ENCODE data around the gene FNDC8. TPM values are rescaled to one million over a fixed set of nuclear protein-coding genes. Genes with fewer than 3 reads are reported as not detected.

Gene FNDC8
- polyA plus RNA-seq, 1 of the 3 experiments (the other 2 are of a cell fraction) = not detected

- H3K9me2 ChIP-seq = no peaks in the 10 kb centered on the region
- peaks cover 0 to 3% of the 10 kb centered on the region in 2 experiments; a peak in 1 of 4 replicates for H3K4me1 ChIP-seq (ENCODE audit: control insufficient read depth in 1 of 2, insufficient read depth in 2 of 2, low read depth in 1 of 2, low read length in 1 of 2)
- 97% methylated on average over 3 of the region's 3 CpGs for WGBS (ENCODE audit: low lambda C conversion rate)
- no peak overlapping the region for H2AFZ ChIP-seq (ENCODE audit: low read depth)
- no peaks in the 10 kb centered on the region for H3K27me3 ChIP-seq (ENCODE audit: insufficient read depth)
- H3K79me2 ChIP-seq (ENCODE audit: insufficient read depth) = peaks cover 50% of the 10 kb centered on the region
- CTCF ChIA-PET = no interaction called here
- H3F3A ChIP-seq (replicated peaks; ENCODE audit: insufficient read depth) = no peaks in the 10 kb centered on the region
- POLR2A ChIA-PET = no interaction called here
- no peak overlapping the region for H3K4me3 ChIP-seq (ENCODE audit: low read depth in 2 of 2, low read length in 1 of 2)
- no peak for DNase-seq
- H4K20me1 ChIP-seq (ENCODE audit: insufficient read depth) = no peaks in the 10 kb centered on the region
- H3K9ac ChIP-seq = no peak overlapping the region
- no peak overlapping the region for H3K27ac ChIP-seq (ENCODE audit: low read depth in 2 of 2, low read length in 1 of 2)
- no peaks in the 10 kb centered on the region for H3K36me3 ChIP-seq (replicated peaks in 1 of 2; ENCODE audit: control insufficient read depth in 1 of 2, insufficient read depth in 2 of 2, low read length in 1 of 2)
- H3K4me2 ChIP-seq = no peak overlapping the region
- TF ChIP-seq FOXM1 (IDR thresholded peaks at IDR 0.05; ENCODE audit: low read depth) (no peak), YY1 (IDR thresholded peaks at IDR 0.05; ENCODE audit: low read depth) (no peak), PBX3 (IDR thresholded peaks at IDR 0.05) (no peak), RCOR1 (IDR thresholded peaks at IDR 0.05; ENCODE audit: low read length) (no peak), SMC3 (IDR thresholded peaks at IDR 0.05; ENCODE audit: low read depth, low read length) (no peak), MAX (IDR thresholded peaks at IDR 0.05; ENCODE audit: low read depth) (no peak), EZH2phosphoT487 (IDR thresholded peaks at IDR 0.05; ENCODE audit: borderline replicate concordance, low read depth) (no peak), GATA2 (CRISPR knock-in tag; IDR thresholded peaks at IDR 0.05) (no peak), RAD21 (IDR thresholded peaks at IDR 0.05; ENCODE audit: low read length) (no peak), USF2 (IDR thresholded peaks at IDR 0.05; ENCODE audit: borderline replicate concordance, low read depth, low read length) (no peak)
- no peaks in the 10 kb centered on the region for H3K9me3 ChIP-seq
Measured at GRCh38 chr17:35073183-35073790, 48.1 kb upstream of the FNDC8 start.

GRCh38 chr17:35073991-35074627 is 47.3 kb upstream of the FNDC8 start:
- Histone ChIP-seq H3K79me2 (ENCODE audit: insufficient read depth) (peaks cover 57% of the 10 kb centered on the region), H3K4me2 (no peak overlapping the region), H2AFZ (ENCODE audit: low read depth) (no peak overlapping the region), H3K27ac (ENCODE audit: low read depth in 2 of 2, low read length in 1 of 2) (no peak overlapping the region), H3K4me1 (ENCODE audit: control insufficient read depth in 1 of 2, insufficient read depth in 2 of 2, low read depth in 1 of 2, low read length in 1 of 2) (peaks cover 0 to 2% of the 10 kb centered on the region in 2 experiments; a peak in 1 of 4 replicates), H3K36me3 (replicated peaks in 1 of 2; ENCODE audit: control insufficient read depth in 1 of 2, insufficient read depth in 2 of 2, low read length in 1 of 2) (no peaks in the 10 kb centered on the region), H3K9ac (no peak overlapping the region), H3K9me2 (no peaks in the 10 kb centered on the region), H3K9me3 (no peaks in the 10 kb centered on the region), H4K20me1 (ENCODE audit: insufficient read depth) (no peaks in the 10 kb centered on the region), H3K4me3 (ENCODE audit: low read depth in 2 of 2, low read length in 1 of 2) (no peak overlapping the region), H3K27me3 (ENCODE audit: insufficient read depth) (no peaks in the 10 kb centered on the region), H3F3A (replicated peaks; ENCODE audit: insufficient read depth) (no peaks in the 10 kb centered on the region)
- DNase-seq = no peak
- ChIA-PET CTCF (interaction anchor here (1.1 kb wide), 2 partner anchors 14 to 68 kb away, joined by 4 read pairs; no protein-coding TSS in a partner anchor), POLR2A (no interaction called here)
- WGBS (ENCODE audit: low lambda C conversion rate) = 88% methylated on average over 5 of the region's 5 CpGs
- TF ChIP-seq CHD2 (IDR thresholded peaks at IDR 0.05; ENCODE audit: low read length, partially characterized antibody) (no peak), CTCF (IDR thresholded peaks at IDR 0.05) (no peak), TCF12 (IDR thresholded peaks at IDR 0.05) (no peak), TAF1 (IDR thresholded peaks at IDR 0.05; ENCODE audit: borderline replicate concordance, low read depth, low read length) (no peak), GATA2 (CRISPR knock-in tag; IDR thresholded peaks at IDR 0.05) (no peak), USF2 (IDR thresholded peaks at IDR 0.05; ENCODE audit: borderline replicate concordance, low read depth, low read length) (no peak), NRF1 (IDR thresholded peaks at IDR 0.05; ENCODE audit: low read depth, low read length) (no peak), POLR2AphosphoS5 (IDR thresholded peaks at IDR 0.05; ENCODE audit: low read depth, low read length) (no peak), EZH2phosphoT487 (IDR thresholded peaks at IDR 0.05; ENCODE audit: borderline replicate concordance, low read depth) (no peak), JUND (IDR thresholded peaks at IDR 0.05) (no peak), EP300 (IDR thresholded peaks at IDR 0.05; ENCODE audit: borderline replicate concordance in 1 of 2, low read depth in 1 of 2, low read length in 1 of 2) (no peak)
